Stimulated activated CD4-positive, alpha-beta T cell treated with anti-CD3 and anti-CD28 coated beads, Interleukin-15, amount 100 ng/mL, for 48 hours (primary cell): ENCODE data around the gene SREK1.
A peak's percentile ranks its signal among the peaks of the same experiment; 100 is the strongest.
"Not testable (repeated sequence)": the region's sequence is repeated elsewhere in the genome, so short reads cannot be mapped to it uniquely, and the experiment has no call there.

Source experiments
- DNase-seq, 2 donors: peaks; one replicate each; pipeline ENCODE4 v3.0.0-alpha.2; 2020; ENCODE audit warnings: low read depth in 2 of 2

SREK1 gene, protein sequence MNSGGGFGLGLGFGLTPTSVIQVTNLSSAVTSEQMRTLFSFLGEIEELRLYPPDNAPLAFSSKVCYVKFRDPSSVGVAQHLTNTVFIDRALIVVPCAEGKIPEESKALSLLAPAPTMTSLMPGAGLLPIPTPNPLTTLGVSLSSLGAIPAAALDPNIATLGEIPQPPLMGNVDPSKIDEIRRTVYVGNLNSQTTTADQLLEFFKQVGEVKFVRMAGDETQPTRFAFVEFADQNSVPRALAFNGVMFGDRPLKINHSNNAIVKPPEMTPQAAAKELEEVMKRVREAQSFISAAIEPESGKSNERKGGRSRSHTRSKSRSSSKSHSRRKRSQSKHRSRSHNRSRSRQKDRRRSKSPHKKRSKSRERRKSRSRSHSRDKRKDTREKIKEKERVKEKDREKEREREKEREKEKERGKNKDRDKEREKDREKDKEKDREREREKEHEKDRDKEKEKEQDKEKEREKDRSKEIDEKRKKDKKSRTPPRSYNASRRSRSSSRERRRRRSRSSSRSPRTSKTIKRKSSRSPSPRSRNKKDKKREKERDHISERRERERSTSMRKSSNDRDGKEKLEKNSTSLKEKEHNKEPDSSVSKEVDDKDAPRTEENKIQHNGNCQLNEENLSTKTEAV

DNA sequence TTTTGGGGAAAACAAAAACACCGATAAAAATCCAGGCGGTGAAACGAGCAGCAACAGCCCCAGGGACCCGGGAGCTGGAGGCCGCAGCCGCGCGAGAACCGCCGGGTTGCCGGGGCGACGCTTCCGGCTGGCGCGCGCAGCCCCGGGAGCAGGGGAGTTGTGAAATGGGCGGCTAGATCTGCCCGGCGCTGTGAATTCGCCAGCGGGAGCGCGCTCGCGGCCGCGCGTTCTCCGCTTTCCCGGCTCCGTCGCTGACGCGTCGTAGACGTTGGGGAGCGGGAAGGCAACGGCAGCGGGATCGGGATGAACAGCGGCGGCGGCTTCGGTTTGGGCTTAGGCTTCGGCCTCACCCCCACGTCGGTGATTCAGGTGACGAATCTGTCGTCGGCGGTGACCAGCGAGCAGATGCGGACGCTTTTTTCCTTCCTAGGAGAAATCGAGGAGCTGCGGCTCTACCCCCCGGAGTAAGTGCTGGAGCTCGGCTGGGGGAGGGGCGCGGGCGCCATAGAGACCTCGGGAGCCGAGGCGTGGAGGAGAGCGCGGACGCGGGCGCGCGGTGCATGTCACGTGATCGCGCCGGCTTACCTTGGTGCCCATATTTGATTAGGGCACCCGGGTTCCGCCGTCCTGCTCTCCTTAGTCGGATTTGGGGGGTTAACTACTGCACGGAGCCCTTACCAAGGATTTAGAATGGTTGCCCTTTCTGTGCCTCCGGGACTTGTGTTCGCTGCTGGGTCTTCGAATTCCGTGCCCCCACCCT is at the start of gene SREK1:
SREK1 (plus strand) TSS at position 227 of the 760 bp plus-strand sequence; CDS start at position 304, 77 bp downstream.
- DNase-seq: peak; percentile 83 to 88

DNA sequence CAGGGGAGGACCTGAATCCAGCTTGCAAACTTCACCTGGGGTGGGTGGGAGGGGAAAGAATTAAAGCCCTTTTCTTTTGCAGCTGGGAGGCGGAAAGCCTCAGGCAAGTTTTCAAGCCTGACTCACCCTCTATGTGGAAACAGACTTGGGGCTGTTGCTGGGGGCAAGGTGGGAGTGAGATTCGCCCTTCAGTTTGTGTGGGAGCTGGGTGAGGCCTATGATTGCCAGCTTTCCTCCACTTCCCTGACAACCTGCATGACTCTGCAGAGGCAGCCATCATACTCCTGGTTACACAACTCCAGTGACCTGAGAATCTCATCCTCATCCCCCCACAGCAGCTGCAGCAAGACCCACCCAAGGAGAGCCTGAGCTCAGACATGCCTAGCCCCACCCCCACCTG is 43.2 kb upstream of the SREK1 start:
- no peak for DNase-seq

DNA sequence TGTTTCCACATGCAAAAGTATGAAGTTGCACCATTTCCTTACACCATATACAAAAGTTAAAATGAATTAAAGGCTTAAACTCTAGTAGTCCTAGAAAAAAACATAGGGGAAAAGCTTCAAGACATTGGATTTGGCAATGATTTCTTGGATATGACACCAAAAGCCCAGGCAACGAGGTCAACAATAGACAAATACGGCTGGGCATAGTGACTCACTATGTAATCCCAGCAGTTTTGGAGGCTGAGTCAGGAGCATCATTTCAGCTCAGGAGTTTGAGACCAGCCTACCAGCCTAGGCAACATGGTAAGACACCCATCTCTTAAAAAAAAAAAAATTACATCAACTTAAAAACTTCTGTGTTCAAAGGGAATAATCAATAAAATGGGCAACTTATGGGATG is 30.9 kb upstream of the SREK1 start:
- no peak for DNase-seq

DNA sequence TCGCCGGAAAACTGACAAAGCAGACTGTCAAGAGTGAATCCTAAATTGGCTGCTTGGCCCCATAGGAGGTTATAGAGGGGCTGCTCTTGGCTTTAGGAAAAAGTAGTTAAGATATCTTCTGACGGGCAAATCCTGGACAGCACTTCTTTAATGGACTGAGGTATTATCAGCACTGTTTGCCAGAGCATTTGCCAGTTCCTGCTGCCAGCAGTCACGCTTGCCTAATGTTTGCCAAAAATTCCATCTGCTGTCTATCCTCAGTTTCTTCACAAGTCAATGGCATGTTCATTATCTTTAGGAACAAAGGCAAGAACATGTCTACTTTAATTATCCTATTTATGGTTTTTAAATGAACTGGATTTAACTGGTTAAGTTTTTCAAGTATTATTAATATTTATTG is 25.8 kb upstream of the SREK1 start:
- no peak for DNase-seq

DNA sequence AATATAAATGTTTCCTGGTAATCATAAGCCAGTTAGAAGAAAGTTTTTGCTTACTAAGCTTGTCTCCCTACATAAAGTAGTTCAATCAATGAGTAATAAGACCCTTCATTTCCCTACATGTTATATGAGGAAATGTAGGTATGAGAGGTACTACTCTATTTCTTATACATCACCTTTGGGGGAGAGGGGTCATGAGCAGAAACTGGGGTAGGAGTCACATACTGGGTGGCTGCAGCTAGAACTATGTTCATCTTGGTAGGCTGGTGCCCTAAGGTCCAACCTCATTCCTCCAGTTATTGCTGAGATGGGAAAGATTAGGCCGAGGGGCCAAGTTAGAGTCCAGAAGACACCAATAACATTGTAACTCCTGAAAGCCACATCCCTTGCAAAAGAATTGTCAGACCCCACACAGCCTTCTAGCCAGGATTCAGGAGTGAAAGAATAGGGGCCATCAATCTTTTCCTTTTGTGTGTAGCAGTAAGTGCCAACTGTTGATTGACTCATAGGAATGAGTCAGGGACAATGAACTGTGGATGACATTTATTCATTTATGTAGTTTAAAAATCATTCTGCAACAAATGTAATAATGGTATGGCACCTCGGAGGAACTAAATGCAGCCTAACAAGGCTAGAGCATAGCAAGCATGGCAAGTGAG is 21.6 kb upstream of the SREK1 start:
- DNase-seq: no peak

DNA sequence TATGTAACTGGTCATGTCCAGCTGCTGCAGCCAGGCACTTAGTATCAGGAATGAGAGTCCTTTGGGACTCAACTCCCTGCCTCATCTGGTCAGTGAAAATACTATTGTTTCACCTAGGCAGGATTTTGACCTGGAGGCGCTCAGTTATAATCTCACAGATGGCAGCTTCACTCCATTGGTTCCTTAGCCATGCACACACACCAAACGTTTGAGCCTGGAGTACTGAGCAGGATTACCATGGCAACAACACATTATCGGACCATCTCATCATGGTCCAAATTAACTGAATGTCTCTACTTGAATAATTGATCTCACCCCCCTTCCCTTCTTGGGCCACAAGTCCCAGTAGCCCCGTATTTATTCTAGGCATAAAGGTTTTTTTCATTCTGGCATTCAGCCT is 15.0 kb upstream of the SREK1 start:
- no peak for DNase-seq

DNA sequence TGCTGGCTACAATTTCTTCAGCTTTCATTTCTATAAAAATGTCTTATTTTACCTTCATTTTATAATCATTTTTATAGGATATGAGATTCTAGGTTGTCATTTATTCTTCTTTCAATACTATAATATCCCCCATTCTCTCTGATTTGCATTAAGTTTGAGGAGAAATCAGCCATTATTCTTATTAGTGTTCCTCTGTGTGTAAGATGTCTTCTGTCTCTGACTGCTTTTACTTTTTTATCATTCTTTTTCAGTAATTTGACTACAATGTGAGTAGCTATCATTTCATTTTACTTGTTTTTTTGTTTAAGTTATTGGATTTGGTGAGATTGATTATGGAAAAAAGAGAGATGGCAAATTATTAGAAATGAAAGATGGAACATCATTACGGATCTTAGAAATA is 13.6 kb upstream of the SREK1 start:
- DNase-seq: no peak

DNA sequence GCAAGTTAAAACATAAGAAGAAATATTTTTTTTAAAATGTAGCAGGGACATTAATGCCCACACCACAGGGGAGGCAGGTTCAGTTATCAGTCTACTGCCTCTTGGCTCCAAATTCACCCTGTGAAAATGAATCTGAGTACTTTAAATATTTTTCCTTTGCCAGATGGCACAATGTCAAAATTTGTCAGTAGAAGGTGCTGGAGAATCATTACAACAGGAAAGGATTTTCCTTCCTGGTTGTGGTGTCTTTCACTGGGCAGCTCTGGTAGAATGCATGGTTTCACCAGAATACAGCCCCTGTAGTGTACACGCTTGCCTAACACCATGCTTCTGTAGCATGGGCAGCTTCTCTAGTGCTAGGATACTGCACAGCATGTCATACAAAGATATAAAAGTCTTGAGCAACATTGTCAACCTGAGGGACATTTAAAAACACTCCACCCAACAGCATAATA is 9.7 kb upstream of the SREK1 start:
- no peak for DNase-seq

DNA sequence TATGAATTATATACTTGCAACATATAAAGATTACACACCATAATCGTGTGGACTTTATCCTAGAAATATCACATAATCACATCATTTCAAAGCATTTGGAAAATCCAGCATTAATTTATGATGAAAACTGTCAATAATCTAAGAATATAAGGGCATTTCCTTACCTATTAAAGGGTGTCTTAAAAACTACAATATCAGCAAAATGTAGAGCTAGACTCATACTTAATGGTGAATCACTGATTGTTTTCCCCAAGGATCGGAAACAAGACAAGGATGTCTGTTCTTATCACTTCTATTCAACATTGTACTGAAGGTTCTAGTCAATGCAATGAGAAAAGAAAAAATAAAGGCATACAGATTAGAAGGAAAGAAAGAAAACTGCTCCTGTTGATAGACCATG is 8.0 kb upstream of the SREK1 start:
- no peak for DNase-seq

DNA sequence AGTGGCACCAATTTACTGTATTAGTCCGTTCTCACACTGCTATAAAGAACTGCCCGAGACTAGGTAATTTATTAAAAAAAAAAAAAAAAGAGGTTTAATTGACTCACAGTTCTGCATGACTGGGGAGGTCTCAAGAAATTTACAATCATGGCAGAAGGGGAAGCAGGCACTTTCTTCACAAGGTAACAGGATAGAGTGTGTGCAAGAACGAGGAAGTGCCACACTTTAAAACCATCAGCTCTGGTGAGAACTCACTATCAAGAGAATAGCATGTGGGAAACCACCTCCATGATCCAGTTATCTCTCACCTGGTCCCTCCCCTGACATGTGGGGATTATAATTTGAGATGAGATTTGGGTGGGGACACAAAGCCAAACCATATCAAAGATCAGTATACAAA is 7.2 kb upstream of the SREK1 start:
- DNase-seq: not testable (repeated sequence)

DNA sequence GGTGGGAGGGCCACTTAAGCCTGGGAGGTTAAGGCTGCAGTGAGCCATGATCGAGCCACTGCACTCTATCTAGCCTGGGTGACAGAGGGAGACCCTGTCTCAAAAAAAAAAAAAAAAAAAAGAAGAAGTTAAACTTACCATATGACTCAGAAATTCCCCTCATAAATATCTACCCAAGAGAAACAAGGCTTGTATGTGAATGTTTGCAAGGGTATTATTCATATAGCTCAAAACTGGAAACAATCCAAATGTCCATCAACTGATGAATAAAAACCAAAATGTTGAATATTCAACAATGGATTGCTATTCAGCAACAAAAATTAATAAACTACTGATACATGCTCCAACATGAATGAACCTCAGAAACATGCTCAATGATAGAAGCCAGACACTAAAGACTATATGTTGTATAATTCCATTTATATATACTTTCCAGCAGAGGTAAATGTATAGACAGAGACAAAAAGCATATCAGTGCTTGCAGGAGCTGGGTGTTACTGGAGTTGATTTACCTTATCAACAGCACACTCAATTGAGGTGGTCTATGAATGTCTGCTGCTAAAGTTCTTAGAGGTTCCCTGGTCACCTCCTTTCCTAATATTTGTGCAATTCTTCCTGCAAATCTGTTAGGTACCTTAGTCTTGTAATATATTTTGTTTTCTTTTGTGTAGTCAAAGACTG is 5.3 kb upstream of the SREK1 start:
- DNase-seq: no peak

DNA sequence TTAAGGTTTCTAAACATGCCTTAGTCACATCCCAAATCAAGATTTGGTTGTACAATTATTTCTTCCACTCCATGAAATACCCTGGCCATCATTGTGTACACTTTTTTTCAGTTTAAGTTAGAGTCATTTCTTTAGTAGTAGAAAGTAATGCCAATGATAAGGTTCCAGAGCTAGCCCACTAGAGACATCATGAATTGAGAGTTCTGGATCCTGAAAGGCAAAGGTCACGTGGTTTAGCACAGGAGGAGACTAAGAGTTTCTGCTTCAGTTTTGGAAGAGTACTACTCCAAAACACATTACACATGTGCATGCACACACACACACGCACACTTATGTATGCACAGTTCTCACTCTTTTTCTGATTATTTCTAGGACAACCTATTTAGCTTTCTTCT is 4.8 kb upstream of the SREK1 start:
- no peak for DNase-seq

DNA sequence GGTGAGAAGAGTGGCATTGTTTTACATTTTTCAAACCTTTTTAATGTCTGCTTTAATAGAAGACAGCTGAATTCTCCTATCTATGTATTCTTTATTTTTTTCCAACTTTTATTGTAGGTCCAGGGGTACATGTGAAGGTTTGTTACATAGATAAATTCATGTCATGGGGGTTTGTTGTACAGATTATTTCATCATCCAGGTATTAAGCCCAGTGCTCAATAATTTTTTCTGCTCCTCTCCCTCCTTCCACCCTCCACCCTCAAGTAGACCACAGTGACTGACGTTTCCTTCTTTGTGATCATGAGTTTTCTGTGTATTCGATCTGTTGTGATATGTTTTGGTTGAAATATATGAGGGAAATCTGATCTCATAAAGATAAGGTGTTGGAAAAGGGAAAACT is 1.7 kb upstream of the SREK1 start:
- DNase-seq: no peak

DNA sequence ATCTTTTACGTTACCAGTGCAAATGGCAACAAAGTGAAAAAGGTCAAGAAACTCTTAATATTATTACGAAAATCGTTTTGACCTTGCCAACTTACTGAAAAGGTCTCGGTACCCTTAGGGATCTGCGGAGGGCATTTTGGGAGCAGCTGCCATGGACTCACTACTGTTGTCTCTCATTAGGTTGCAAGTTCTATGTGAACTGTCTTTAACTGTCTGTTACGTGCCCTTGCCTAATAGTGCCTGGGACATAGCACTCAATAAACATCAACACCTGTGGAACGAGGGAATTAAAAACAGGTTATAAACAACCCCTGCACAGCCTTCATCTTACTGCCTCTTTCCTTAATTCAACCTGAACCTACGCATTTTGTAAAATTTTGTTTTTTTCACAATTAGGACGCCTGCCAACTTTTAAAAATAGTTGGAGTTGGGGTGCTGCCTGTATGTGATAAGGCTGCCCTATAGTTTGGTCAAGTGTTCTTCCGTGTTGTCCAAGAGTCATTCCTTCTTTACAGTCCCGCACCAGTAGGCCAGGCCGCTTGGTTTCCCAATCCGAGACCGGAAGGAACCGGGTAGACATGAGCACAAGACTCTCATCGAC is 527 bp upstream of the SREK1 start:
- DNase-seq: no peak

DNA sequence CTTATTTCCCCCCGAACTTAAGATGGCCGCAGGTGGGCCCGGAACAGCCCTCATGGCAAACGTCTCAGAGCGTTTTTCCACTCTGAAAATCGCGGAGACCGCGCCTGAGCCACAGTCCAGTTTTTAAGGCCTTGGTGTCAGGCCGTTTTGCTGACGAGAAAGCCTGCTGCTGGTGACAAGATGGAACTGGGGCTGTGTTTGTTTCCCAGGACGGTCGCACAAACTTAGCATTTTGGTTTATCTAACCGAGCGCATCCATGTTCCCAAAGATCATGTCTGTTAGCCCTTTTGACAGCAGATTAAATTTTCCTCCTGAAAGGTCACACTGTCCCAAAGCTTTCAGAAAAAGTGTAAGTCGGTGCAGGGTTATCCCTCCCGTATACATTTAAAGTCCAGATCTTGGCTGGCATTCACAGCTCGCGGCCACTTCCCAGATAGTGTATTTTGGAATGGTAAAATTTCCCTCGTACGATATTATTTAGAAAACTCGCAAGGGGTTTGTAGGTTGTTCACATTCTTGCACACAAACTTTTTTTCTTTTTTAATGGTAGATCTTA is 812 bp downstream of the SREK1 start:
- no peak for DNase-seq

DNA sequence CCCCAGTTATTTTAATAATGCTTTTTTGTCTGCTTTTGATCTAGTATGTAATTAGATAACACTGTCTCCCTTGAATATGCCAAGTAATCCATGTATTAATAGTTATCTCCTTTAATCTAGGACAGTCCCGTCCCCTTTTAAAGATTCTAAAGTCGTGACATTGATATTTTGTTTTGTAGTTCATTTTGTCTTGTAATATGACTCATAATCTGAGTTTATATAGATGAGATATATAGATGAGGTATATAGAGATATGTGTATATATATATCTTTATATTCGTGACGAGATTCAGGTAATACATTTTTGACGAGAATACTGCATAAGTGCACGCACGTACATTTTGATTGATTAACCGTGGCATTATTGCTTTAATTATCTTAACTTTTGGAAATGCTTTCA is 1.6 kb downstream of the SREK1 start:
- DNase-seq: no peak

DNA sequence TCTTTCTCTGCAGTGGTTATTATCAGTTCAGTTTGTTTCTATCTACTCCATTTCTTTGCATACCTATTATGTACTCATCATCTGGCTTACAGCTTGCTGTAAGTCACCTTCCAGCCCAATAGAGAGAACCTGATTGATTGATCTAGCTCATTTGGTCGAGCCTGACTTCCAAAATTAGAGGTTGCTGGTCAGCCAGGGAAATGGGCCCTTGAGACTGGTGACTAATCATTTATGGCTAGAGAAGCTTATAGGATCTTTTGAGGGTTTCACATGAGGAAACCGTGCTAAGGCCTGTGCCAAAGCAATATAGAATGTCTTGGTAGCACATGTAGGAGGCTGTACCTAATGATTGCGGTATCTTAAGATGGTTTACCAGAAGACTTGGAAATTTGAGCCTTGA is 5.8 kb downstream of the SREK1 start:
- no peak for DNase-seq

DNA sequence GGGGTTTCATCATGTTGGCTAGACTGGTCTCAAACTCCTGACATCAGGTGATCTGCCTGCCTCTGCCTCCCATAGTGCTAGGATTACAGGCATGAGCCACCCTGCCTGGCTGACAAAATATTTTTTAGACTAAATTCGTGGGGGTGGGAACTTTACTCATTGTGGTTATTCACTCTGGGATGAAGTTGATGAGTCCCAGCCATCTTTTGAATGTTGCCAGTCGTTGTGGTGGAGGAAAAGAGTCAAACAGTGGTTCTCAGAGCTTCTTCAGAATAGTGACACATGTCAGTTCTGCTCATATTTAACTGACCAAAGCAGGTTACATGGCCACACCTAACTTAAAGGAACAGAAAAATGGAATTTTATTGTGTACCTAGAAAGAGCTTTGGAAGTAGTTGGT is 6.9 kb downstream of the SREK1 start:
- peak; percentile 17 to 30 for DNase-seq

DNA sequence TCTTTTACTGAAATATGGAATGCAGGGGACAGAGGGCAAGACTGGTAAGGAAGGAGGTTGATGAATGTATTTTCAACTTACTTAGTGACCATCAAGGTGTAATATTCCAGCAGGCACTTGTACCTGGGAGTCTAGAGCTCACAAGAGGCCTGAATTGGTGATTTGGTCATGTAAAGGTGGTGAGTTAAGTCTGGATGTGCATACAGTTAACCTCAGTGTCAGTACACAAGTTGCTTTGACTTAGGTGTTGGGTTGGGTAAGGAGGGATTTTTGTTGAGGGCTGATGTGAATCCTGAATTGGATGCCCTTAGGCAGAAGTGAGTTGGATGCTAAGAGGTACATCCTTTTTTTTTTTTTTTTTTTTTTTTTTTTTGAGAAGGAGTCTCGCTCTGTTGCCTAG is 7.4 kb downstream of the SREK1 start:
- no peak for DNase-seq

DNA sequence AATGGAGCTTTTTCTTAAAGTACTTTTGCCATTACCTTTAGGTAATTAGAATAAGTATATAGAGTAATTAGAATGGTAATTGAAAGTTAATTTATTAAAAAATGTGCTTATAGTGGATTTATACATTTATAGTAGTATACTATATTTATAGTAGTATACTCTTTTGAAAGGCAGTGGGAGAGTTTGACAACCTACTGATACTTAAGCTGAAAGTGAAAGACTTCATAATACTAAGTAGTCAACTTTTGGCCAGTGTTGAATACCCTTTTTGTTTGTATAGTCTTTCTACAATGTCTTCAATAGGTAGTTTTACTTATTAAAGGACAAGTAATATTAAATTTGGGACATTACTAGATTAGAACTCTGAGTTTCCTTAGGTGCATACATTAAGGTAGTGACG is 12.9 kb downstream of the SREK1 start:
- no peak for DNase-seq

DNA sequence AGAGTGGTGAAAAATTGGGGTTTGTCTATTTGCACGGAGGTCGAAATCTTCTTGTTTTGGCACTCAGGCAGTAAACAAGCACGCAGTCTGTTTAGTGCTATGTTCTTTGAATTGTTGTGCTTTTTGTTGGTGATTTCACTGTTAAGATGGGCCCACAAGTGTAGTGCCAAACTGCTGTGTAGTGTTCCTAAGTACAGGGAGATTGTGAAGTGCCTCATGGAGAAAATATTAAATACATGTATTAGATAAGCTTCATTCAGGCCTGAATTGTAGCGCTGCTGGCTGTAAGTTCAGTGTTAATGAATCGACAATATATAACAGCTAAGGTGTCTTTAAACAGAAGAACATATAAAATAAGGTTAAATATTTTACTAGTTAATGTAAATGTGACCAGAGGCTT is 17.3 kb downstream of the SREK1 start:
- DNase-seq: no peak
